Caco-2 (cell line): Measurements from ENCODE around the gene CDH2. TPM values are rescaled to one million over a fixed set of nuclear protein-coding genes. Genes with fewer than 3 reads are reported as not detected.

Experiments used
- BruUV-seq: library from RNA; stranded (reverse); fragments of 400-500 nt; replicated peaks from 2 replicates; lab custom pipeline; 2021; lab: Mats Ljungman, UMichigan
- CTCF ChIA-PET: fragments of 300-600 bp; sonication (Branson Sonifier 250); formaldehyde crosslinking; loops from one replicate; lab custom pipeline; 2022; ENCODE audit warnings: antibody characterized with exemption; lab: Charles Lee
- POLR2A ChIA-PET: fragments of 300-600 bp; sonication (Branson Sonifier 250); formaldehyde crosslinking; loops from one replicate; lab custom pipeline; 2022; ENCODE audit warnings: antibody characterized with exemption; lab: Charles Lee
- DNase-seq, 2 experiments: peaks; one replicate each; pipeline versions ENCODE4 v3.0.0 to v3.0.0-alpha.2; 2020 to 2022
- H3K27me3 ChIP-seq: replicated peaks from 2 replicates; pipeline ENCODE4 v1.6.0; 2011; ENCODE audit warnings: low read length; ENCODE audit not compliant: control insufficient read depth, insufficient read depth
- H3K36me3 ChIP-seq: 2 replicates; pipeline ENCODE4 v1.5.1; 2011; ENCODE audit warnings: low read length; ENCODE audit not compliant: control insufficient read depth, insufficient read depth
- H3K4me1 ChIP-seq: fragments of 250-450 bp; sonication (Bioruptor Pico); 2 replicates; pipeline ENCODE4 v1.5.1; 2020; ENCODE audit warnings: mild to moderate bottlenecking
- H3K4me3 ChIP-seq: 2 replicates; pipeline ENCODE4 v1.5.1; 2011; ENCODE audit warnings: low read depth, mild to moderate bottlenecking, control low read depth, low read length
- H3K9me3 ChIP-seq: fragments of 250-450 bp; sonication (Bioruptor Pico); 2 replicates; pipeline ENCODE4 v1.5.1; 2020; ENCODE audit warnings: mild to moderate bottlenecking, moderate library complexity
- H3K27ac Mint-ChIP-seq: one replicate; pipeline ENCODE4 v1.8.0; 2022; ENCODE audit warnings: mixed read lengths; ENCODE audit not compliant: unreplicated experiment
- H3K27me3 Mint-ChIP-seq: one replicate; pipeline ENCODE4 v1.8.0; 2022; ENCODE audit warnings: mixed read lengths; ENCODE audit not compliant: insufficient read depth, unreplicated experiment
- H3K36me3 Mint-ChIP-seq: one replicate; pipeline ENCODE4 v1.8.0; 2022; ENCODE audit warnings: mild to moderate bottlenecking, mixed read lengths; ENCODE audit not compliant: insufficient read depth, unreplicated experiment
- H3K4me1 Mint-ChIP-seq: one replicate; pipeline ENCODE4 v1.8.0; 2022; ENCODE audit warnings: low read depth, mixed read lengths; ENCODE audit not compliant: unreplicated experiment
- H3K4me3 Mint-ChIP-seq: one replicate; pipeline ENCODE4 v1.8.0; 2022; ENCODE audit warnings: mild to moderate bottlenecking, moderate library complexity, mixed read lengths; ENCODE audit not compliant: unreplicated experiment
- H3K9me3 Mint-ChIP-seq: one replicate; pipeline ENCODE4 v1.8.0; 2022; ENCODE audit warnings: mixed read lengths; ENCODE audit not compliant: unreplicated experiment
- intact Hi-C: fragments of 100-400 bp; cut with micrococcal nuclease; formaldehyde crosslinking; loops from one replicate; pipeline ENCODE4 v1.10.0; 2022; ENCODE audit not compliant: unreplicated experiment
- total RNA-seq: library from RNA; stranded (reverse); gene quantifications from 2 replicates; pipeline ENCODE4 v1.2.3, GENCODE V29; 2022
- TF ChIP-seq, protein P1 (sequence below), 2 experiments: fragments of 200-600 bp in 1 of 2; IDR thresholded peaks; 1 replicate in 1 of 2; 2 replicates in 1 of 2; pipeline versions ENCODE4 v1.5.1 to v1.8.0; 2011 to 2022; ENCODE audit warnings: antibody characterized with exemption in 1 of 2, control low read depth in 1 of 2, inconsistent platforms in 1 of 2, low read depth in 1 of 2, low read length in 1 of 2, mild to moderate bottlenecking in 1 of 2, moderate library complexity in 1 of 2; ENCODE audit not compliant: insufficient read depth in 1 of 2, severe bottlenecking in 1 of 2, unreplicated experiment in 1 of 2

The CDH2 gene
- total RNA-seq, 1 experiment from 2014 or later: 1.4 TPM

GRCh38 chr18:28110924-28111323, 66.0 kb downstream of the CDH2 start:
- ChIA-PET POLR2A (no interaction called here), CTCF (no interaction called here)
- Mint-ChIP-seq H3K36me3 (no peaks in the 10 kb centered on the region), H3K27me3 (no peaks in the 10 kb centered on the region), H3K4me1 (peaks cover 15% of the 10 kb centered on the region), H3K9me3 (no peaks in the 10 kb centered on the region), H3K27ac (no peak overlapping the region), H3K4me3 (no peak overlapping the region)
- no peak for DNase-seq
- TF ChIP-seq, protein P1, sequence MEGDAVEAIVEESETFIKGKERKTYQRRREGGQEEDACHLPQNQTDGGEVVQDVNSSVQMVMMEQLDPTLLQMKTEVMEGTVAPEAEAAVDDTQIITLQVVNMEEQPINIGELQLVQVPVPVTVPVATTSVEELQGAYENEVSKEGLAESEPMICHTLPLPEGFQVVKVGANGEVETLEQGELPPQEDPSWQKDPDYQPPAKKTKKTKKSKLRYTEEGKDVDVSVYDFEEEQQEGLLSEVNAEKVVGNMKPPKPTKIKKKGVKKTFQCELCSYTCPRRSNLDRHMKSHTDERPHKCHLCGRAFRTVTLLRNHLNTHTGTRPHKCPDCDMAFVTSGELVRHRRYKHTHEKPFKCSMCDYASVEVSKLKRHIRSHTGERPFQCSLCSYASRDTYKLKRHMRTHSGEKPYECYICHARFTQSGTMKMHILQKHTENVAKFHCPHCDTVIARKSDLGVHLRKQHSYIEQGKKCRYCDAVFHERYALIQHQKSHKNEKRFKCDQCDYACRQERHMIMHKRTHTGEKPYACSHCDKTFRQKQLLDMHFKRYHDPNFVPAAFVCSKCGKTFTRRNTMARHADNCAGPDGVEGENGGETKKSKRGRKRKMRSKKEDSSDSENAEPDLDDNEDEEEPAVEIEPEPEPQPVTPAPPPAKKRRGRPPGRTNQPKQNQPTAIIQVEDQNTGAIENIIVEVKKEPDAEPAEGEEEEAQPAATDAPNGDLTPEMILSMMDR (IDR thresholded peaks at IDR 0.05; ENCODE audit: insufficient read depth in 1 of 2, low read depth in 1 of 2, low read length in 1 of 2, severe bottlenecking in 1 of 2, unreplicated experiment in 1 of 2): no peak
- no peaks in the 10 kb centered on the region for H3K9me3 ChIP-seq
- intact Hi-C loops: no loop called here
- no peaks in the 10 kb centered on the region for H3K36me3 ChIP-seq
- BruUV-seq: no TSS peak
- peaks cover 16% of the 10 kb centered on the region; the same call in 1 of the 2 replicates for H3K4me1 ChIP-seq
- H3K27me3 ChIP-seq: no peaks in the 10 kb centered on the region
- H3K4me3 ChIP-seq: no peak overlapping the region

- DNase-seq: no peak
- no peaks in the 10 kb centered on the region for H3K27me3 ChIP-seq
- H3K4me3 Mint-ChIP-seq: no peak overlapping the region
- ChIA-PET POLR2A (no interaction called here), CTCF (no interaction called here)
- BruUV-seq: no TSS peak
- H3K9me3 ChIP-seq: no peaks in the 10 kb centered on the region
- H3K4me1 ChIP-seq: peaks cover 16% of the 10 kb centered on the region; the same call in 1 of the 2 replicates
- no peak overlapping the region for H3K4me3 ChIP-seq
- H3K36me3 Mint-ChIP-seq: no peaks in the 10 kb centered on the region
- intact Hi-C loops: loop anchor here (5.0 to 10.0 kb wide), 2 partner anchors 98 to 335 kb away; no protein-coding TSS in a partner anchor
- H3K36me3 ChIP-seq: no peaks in the 10 kb centered on the region
- TF ChIP-seq, protein P1 (IDR thresholded peaks at IDR 0.05; ENCODE audit: insufficient read depth in 1 of 2, low read depth in 1 of 2, low read length in 1 of 2, severe bottlenecking in 1 of 2, unreplicated experiment in 1 of 2): no peak
- no peak overlapping the region for H3K27ac Mint-ChIP-seq
- no peaks in the 10 kb centered on the region for H3K27me3 Mint-ChIP-seq
- no peaks in the 10 kb centered on the region for H3K9me3 Mint-ChIP-seq
- H3K4me1 Mint-ChIP-seq: peaks cover 15% of the 10 kb centered on the region
Observed at GRCh38 chr18:28109781-28110560, 67.0 kb downstream of the CDH2 start.

GRCh38 chr18:28108814-28109213, 68.1 kb downstream of the CDH2 start:
- ChIA-PET POLR2A (no interaction called here), CTCF (no interaction called here)
- Histone ChIP-seq H3K4me3 (no peak overlapping the region), H3K36me3 (no peaks in the 10 kb centered on the region), H3K27me3 (no peaks in the 10 kb centered on the region), H3K4me1 (peaks cover 16% of the 10 kb centered on the region; the same call in 1 of the 2 replicates), H3K9me3 (no peaks in the 10 kb centered on the region)
- H3K36me3 Mint-ChIP-seq: no peaks in the 10 kb centered on the region
- H3K27ac Mint-ChIP-seq: no peak overlapping the region
- TF ChIP-seq, protein P1 (IDR thresholded peaks at IDR 0.05; ENCODE audit: insufficient read depth in 1 of 2, low read depth in 1 of 2, low read length in 1 of 2, severe bottlenecking in 1 of 2, unreplicated experiment in 1 of 2): no peak
- no peak for DNase-seq
- no peaks in the 10 kb centered on the region for H3K9me3 Mint-ChIP-seq
- peaks cover 15% of the 10 kb centered on the region for H3K4me1 Mint-ChIP-seq
- H3K27me3 Mint-ChIP-seq: no peaks in the 10 kb centered on the region
- intact Hi-C loops: loop anchor here (5.0 to 10.0 kb wide), 2 partner anchors 97 to 334 kb away; no protein-coding TSS in a partner anchor
- no peak overlapping the region for H3K4me3 Mint-ChIP-seq
- no TSS peak for BruUV-seq
